Fibroblast of mammary gland (primary cell): Measurements from ENCODE around the gene RRAGC.

Experiments
- DNase-seq: peaks from one replicate; pipeline ENCODE4 v3.0.0-alpha.2; 2010; ENCODE audit warnings: low read depth
- H3K4me3 ChIP-seq: 2 replicates; pipeline ENCODE4 v1.5.1; 2011; ENCODE audit warnings: low read depth, mild to moderate bottlenecking, low read length, moderate library complexity; ENCODE audit not compliant: control insufficient read depth
- CTCF ChIP-seq: conservative IDR thresholded peaks from 2 replicates; pipeline ENCODE4 v1.5.1; 2011; ENCODE audit warnings: low read depth, low read length, inconsistent platforms; ENCODE audit not compliant: control insufficient read depth, insufficient read depth

The RRAGC gene

GRCh38 chr1:38892976-38893375 lies 33.4 kb upstream of the RRAGC start:
- no peak for DNase-seq
- TF ChIP-seq CTCF = no peak
- H3K4me3 ChIP-seq = no peak overlapping the region

GRCh38 chr1:38891753-38892152 lies 32.2 kb upstream of the RRAGC start:
- DNase-seq = no peak
- no peak overlapping the region for H3K4me3 ChIP-seq
- TF ChIP-seq CTCF = peak; percentile 7

DNA sequence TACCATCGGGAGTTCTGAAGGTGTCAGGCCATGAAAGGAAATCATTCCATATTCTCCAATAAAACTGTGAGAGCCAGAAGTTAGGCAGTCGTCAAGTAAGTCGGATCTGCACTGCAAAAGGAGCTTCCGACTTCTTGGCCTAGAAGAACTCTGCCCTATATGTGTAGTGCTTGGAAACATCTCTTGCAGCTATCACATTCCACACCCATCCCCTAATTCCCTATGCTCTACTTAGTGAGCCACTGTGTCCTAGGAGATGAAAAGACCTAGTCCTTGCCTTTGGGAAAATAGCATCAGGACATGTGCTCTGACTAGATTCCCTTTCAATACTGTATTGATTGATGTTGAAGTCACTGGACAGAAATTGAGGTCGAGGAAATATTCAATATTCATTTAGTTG lies 30.0 kb upstream of the RRAGC start:
- H3K4me3 ChIP-seq = no peak overlapping the region
- TF ChIP-seq CTCF = no peak
- DNase-seq = no peak

GRCh38 chr1:38888423-38889333 lies 29.1 kb upstream of the RRAGC start:
- no peak for DNase-seq
- H3K4me3 ChIP-seq = no peak overlapping the region
- TF ChIP-seq CTCF = no peak

DNA sequence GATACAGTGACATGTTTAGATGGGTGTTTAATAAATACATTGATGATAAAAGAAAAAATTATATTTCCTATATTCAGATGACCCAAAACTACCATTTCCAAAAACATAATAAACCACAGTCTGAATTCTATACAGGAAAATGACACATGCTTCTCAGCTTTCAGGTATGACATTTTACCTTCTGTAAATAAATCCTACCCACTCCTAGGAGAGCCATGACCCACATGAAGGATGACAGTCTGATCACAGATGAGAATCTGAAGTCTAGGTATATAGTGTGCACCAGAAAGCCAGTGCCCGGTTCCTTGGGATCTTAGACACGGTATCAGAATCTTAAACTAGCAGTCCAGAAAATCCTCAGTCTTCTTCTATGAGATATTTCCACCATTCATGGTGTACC lies 25.5 kb upstream of the RRAGC start:
- no peak for TF ChIP-seq CTCF
- DNase-seq = no peak
- no peak overlapping the region for H3K4me3 ChIP-seq

- DNase-seq = no peak
- no peak within 1 kb of the TSS for H3K4me3 ChIP-seq
- TF ChIP-seq CTCF = no peak
Observed at GRCh38 chr1:38881487-38881886, 21.9 kb upstream of the RRAGC start, which contains the start of gene GJA9. TSS of gene GJA9 (minus strand) at chr1:38881587. CDS start at chr1:38876098, 5,489 bp downstream.
